ENCODE measurements around the gene PTTG1IP.

DNA sequence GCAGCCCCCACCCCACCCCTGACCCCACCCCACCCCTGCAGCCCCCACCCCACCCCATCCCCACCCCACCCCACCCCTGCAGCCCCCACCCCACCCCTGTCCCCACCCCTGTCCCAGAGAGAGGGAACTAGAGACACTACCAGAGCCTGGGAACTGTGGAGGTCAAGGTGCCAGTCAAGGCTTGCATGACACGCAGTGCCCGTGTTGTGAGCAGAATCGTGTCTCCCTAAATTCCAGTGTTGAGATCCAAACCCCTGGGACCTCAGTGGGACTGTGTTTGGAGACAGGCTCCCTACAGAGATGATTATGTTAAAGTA is 37.2 kb downstream of the PTTG1IP start:
- TF ChIP-seq, protein P1, sequence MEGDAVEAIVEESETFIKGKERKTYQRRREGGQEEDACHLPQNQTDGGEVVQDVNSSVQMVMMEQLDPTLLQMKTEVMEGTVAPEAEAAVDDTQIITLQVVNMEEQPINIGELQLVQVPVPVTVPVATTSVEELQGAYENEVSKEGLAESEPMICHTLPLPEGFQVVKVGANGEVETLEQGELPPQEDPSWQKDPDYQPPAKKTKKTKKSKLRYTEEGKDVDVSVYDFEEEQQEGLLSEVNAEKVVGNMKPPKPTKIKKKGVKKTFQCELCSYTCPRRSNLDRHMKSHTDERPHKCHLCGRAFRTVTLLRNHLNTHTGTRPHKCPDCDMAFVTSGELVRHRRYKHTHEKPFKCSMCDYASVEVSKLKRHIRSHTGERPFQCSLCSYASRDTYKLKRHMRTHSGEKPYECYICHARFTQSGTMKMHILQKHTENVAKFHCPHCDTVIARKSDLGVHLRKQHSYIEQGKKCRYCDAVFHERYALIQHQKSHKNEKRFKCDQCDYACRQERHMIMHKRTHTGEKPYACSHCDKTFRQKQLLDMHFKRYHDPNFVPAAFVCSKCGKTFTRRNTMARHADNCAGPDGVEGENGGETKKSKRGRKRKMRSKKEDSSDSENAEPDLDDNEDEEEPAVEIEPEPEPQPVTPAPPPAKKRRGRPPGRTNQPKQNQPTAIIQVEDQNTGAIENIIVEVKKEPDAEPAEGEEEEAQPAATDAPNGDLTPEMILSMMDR (IDR thresholded peaks at IDR 0.05; ENCODE audit: low read length) = no peak
- TF ChIP-seq EZH2 (IDR thresholded peaks at IDR 0.05; ENCODE audit: borderline replicate concordance, low read length) = no peak

All from OCI-LY1 (cell line).